GM12801 (cell line): Measurements from ENCODE around the gene APOBEC2.

Experiments used
- CTCF ChIP-seq: IDR thresholded peaks from one replicate; pipeline ENCODE4 v1.5.1; 2011; ENCODE audit warnings: control low read depth; ENCODE audit not compliant: insufficient read length; ENCODE audit errors: extremely low read depth

APOBEC2 gene

GRCh38 chr6:41065550-41066026, 12.6 kb downstream of the APOBEC2 start:
- no peak for TF ChIP-seq CTCF

GRCh38 chr6:41066867-41067304, 13.9 kb downstream of the APOBEC2 start:
- no peak for TF ChIP-seq CTCF

GRCh38 chr6:41071501-41071922, 18.5 kb downstream of the APOBEC2 start:
- TF ChIP-seq CTCF, result no peak

- TF ChIP-seq CTCF, result no peak
Measured at GRCh38 chr6:41071923-41072835, 19.2 kb downstream of the APOBEC2 start, which contains the start of gene OARD1. Gene OARD1, minus strand, starts transcription at chr6:41072356. Its CDS starts 722 bp downstream, at chr6:41071634.

GRCh38 chr6:41072836-41073202, 19.8 kb downstream of the APOBEC2 start, which contains the start of gene NFYA:
Gene NFYA, plus strand, starts transcription at chr6:41072974. Its CDS starts 6,116 bp downstream, at chr6:41079090.
- TF ChIP-seq CTCF, result no peak

- no peak for TF ChIP-seq CTCF
Measured at GRCh38 chr6:41073203-41073967, 20.4 kb downstream of the APOBEC2 start.
